Activated CD8-positive, alpha-beta memory T cell treated with anti-CD3 and anti-CD28 coated beads, Interleukin-2, amount 10 ng/mL, durations not matched to agents 7 days and 5 days (primary cell): ENCODE data around the gene CLPTM1L. TPM values are rescaled to one million over a fixed set of nuclear protein-coding genes. Genes with fewer than 3 reads are reported as not detected.

Source experiments
- ATAC-seq: fragments of 150-1000 bp; cut with Tn5 transposase; one replicate; pipeline ENCODE4 v1.10.0; 2021; ENCODE audit warnings: moderate library complexity
- CTCF ChIA-PET: fragments of 350-600 bp; sonication (Branson Sonifier 250); formaldehyde crosslinking; loops from one replicate; lab custom pipeline; 2021; ENCODE audit warnings: antibody characterized with exemption; lab: Charles Lee
- DNase-seq: peaks from one replicate; pipeline ENCODE4 v3.0.0-alpha.2; 2020
- H3K27ac Mint-ChIP-seq: one replicate; pipeline ENCODE4 v1.8.0; 2021; ENCODE audit warnings: mild to moderate bottlenecking, mixed read lengths
- H3K27me3 Mint-ChIP-seq: one replicate; pipeline ENCODE4 v1.8.0; 2021; ENCODE audit warnings: mixed read lengths
- H3K36me3 Mint-ChIP-seq: one replicate; pipeline ENCODE4 v1.8.0; 2021; ENCODE audit warnings: mild to moderate bottlenecking, mixed read lengths
- H3K4me1 Mint-ChIP-seq: one replicate; pipeline ENCODE4 v1.8.0; 2021; ENCODE audit warnings: mixed read lengths
- H3K4me3 Mint-ChIP-seq: one replicate; pipeline ENCODE4 v1.8.0; 2021; ENCODE audit warnings: mild to moderate bottlenecking, moderate library complexity, mixed read lengths
- H3K9me3 Mint-ChIP-seq: one replicate; pipeline ENCODE4 v1.8.0; 2022; ENCODE audit warnings: low read depth, mixed read lengths
- total RNA-seq, 2 experiments: library from RNA; stranded (reverse); gene quantifications; one replicate each; pipeline ENCODE4 v1.2.3, GENCODE V29; 2021

CLPTM1L gene
- total RNA-seq, 2 experiments from 2014 or later = 107 to 115 TPM

DNA sequence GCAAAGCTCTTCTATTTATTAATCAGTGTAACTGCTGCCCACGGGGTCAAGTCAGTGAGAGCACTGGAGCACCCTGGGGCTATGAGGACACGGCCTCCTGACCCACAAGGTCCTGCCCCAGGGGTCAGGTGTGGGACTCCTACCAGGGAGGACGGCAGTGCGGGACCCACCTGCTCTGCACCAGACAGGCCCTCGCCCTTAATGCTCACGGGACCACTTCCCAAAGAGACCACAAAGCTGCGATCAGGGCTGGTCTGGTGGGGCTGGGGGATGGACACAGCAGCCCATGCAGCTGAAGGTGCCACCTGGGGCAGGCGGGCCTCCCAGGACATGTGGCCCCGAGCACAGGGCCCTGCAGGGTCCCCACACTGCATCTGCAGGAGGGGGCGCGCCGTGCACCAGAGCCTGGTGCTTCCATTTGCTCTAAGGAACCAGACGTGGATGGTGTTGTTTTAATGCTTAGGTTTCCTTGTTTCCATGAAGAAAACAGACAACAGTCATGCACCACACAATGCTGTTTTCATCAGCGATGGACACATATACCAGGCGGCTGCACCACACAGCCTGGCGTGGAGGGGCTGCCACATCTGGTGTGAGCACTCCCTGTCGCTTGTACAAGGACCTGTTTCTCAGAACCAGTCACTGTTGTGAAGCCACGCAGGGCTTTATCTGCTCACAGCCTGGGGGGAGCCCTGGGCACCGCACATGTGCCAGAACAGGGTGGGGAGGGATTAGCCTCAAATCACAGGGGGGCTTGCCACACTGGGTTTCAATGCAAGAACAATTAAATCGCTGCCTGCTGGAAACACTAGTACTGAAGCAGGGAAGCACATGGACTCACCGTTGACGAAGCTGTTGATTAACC lies 22.6 kb downstream of the CLPTM1L start:
- H3K27ac Mint-ChIP-seq = no peak overlapping the region
- peaks cover 5% of the 10 kb centered on the region for H3K4me1 Mint-ChIP-seq
- DNase-seq = no peak
- no peak for ATAC-seq
- no peaks in the 10 kb centered on the region for H3K27me3 Mint-ChIP-seq
- H3K9me3 Mint-ChIP-seq = no peaks in the 10 kb centered on the region
- peaks cover 30% of the 10 kb centered on the region for H3K36me3 Mint-ChIP-seq
- CTCF ChIA-PET = no interaction called here
- H3K4me3 Mint-ChIP-seq = no peak overlapping the region

DNA sequence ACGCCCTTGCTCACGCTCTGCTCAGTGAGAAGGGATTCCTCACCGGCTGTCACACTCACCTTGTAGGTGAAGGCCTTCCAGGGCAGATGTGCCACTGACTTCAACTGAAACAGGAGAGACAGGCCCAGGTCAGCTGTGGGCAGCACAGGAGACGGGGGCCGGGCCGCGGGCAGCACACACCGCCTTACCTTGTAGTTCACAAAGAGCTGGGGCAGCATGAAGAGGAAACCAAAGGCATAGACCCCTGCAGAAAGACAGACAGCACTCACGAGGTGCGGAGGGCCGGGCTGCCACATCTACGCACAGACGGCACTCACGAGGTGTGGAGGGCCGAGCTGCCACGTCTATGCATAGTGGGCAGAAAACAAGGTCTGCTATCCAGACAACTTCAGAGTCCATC lies 23.3 kb downstream of the CLPTM1L start:
- DNase-seq (no peak), ATAC-seq (no peak)
- no peak overlapping the region for H3K27ac Mint-ChIP-seq
- H3K4me3 Mint-ChIP-seq = no peak overlapping the region
- H3K9me3 Mint-ChIP-seq = no peaks in the 10 kb centered on the region
- H3K27me3 Mint-ChIP-seq = no peaks in the 10 kb centered on the region
- CTCF ChIA-PET = no interaction called here
- peaks cover 12% of the 10 kb centered on the region for H3K4me1 Mint-ChIP-seq
- peaks cover 32% of the 10 kb centered on the region for H3K36me3 Mint-ChIP-seq

DNA sequence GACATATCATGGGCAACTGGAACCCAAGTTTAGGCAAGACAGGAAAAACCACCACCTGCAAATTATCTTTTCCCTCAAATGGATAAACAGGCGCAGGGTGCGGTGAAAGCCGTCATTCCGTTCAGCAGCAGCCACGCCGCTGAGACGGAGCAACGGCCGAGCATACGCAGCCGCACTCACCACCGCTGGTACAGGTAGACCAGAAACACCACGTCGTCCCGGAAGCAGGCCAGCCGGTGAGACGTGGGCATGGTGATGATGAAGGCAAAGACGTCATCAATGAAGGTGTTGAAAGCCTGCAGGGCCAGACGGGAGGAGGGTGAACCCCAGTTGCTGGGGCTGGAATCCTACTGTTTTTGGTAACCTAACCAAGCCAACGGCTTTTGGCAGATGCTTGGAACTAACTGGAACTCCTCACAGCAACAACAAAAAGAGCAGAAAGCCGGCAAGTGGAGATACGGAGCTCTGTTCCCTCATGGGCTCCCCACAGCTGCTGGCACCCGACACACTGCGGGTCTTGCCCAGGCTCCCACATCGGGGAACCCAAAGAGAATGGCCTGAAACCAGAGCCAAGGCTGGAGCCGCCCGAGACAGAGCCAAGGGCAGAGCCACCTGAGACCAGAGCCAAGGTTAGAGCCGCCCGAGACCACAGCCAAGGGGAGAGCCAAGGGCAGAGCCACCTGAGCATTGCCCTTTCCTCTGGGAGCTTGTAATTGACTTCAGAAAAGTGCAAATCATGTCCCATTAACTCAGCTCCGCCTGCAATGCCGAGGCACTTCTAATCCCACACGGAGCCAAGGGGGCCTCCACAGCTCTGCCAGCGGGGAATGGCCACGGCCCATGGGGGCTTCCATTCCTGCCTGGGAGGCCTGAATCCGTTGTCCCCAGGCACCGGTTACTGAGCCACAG lies 24.2 kb downstream of the CLPTM1L start:
- ATAC-seq (no peak), DNase-seq (no peak)
- peaks cover 21% of the 10 kb centered on the region for H3K4me1 Mint-ChIP-seq
- peaks cover 30% of the 10 kb centered on the region for H3K36me3 Mint-ChIP-seq
- no peaks in the 10 kb centered on the region for H3K9me3 Mint-ChIP-seq
- no peaks in the 10 kb centered on the region for H3K27me3 Mint-ChIP-seq
- H3K4me3 Mint-ChIP-seq = no peak overlapping the region
- CTCF ChIA-PET = no interaction called here
- H3K27ac Mint-ChIP-seq = peak overlapping the region; percentile 32

DNA sequence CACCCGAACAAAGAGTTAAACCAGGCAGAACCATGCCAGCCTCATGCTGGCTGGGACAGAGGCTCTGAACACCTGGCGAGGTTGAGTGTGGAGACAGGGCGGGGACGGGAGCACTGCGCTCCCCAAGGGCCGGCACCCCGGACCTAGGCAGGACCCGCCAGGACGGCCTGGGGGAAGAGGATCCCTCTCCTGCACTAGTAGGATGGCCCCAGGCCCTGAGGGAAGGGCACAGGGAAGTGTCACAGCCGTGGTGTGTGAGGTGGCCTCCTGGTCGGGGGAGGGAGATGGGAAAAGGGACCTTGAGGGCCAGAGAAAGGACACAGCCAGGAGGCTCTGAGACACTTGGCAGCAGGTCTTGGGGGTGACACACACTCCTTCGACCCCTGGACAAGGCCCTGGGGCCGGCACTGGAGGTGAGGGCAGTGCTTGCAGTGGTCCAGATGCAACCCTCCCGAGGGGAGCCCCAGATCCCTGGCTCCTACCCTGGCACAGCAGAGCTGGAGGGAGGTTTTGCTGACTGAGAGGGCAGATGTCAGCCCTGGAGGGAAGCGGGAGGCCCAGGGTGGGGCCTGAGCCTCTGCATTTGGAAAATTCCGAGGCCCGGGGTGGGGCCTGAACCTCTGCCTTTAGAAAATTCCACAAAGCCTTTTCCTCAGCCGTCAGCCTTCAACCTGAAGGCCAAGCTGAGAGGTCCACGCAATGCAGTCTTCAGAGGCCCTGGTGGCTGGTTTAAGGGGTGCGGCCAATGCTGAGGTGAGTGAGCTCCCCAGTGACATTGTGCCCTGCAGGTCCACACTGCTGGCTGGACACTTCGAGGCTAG lies 25.3 kb downstream of the CLPTM1L start:
- Mint-ChIP-seq H3K9me3 (no peaks in the 10 kb centered on the region), H3K27me3 (no peaks in the 10 kb centered on the region), H3K36me3 (peaks cover 30% of the 10 kb centered on the region), H3K4me1 (peaks cover 32% of the 10 kb centered on the region), H3K4me3 (no peak overlapping the region), H3K27ac (no peak overlapping the region)
- ATAC-seq (no peak), DNase-seq (no peak)
- CTCF ChIA-PET = no interaction called here

DNA sequence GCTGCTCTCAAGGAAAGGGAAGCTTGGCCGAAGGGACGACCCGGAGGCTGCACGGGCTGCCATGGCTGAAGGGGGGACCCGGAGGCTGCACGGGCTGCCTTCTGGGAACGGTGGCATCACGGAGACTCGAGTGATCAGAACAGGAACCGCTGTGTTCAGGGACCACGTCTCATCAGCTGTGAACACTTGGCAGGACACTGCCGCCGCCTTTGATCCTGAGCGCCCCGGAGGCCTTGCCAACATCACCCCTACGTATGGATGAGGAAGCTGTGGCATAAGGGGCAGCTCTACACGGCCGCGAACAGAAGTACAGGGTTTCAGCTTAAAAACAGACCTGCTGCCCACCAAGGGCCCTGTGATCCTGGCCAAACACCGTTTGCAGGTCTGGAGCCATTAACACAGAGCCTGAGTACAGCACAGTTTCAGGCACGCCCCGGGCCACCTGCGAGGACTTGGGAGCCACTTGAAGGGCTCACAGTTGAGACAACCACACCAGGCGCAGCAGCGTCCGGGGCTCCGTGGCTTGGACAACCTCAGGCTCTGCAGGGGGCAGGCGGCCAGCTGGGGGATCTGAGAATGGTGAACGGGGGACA lies 26.1 kb downstream of the CLPTM1L start:
- DNase-seq (no peak), ATAC-seq (no peak)
- Mint-ChIP-seq H3K27me3 (no peaks in the 10 kb centered on the region), H3K4me3 (no peak overlapping the region), H3K36me3 (peaks cover 22% of the 10 kb centered on the region), H3K27ac (no peak overlapping the region), H3K4me1 (peaks cover 41% of the 10 kb centered on the region), H3K9me3 (no peaks in the 10 kb centered on the region)
- CTCF ChIA-PET = no interaction called here

DNA sequence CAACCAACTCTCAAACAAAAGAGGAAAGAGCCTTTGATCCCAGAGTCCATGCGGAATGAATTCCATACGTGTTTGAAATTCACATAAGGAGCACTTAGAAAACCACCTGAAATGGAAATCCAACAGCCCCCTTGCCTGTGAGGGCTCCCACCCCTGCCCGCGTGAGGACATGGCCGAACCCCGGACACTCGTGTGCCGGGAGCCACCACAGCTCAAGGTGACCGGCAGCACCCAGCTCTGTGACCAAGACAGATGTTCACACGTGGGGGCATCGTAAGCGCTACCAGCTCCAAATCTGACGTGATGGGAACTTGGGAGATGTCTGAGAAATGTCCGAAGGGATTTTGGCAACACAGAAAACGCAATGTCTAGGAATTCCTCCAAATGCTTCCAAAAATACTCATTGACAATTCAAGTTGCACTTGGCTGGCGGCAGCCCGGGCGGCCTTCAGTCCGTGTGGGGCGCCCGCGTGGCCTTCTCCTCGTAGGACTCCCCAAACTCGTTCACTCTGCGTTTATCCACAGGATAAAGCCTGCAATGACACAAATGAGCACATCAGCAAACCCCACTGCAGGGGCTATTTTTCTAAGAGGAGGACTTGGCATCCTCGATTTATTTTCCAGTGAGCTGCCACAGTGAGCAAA lies 26.9 kb downstream of the CLPTM1L start:
- Mint-ChIP-seq H3K4me3 (no peak overlapping the region), H3K36me3 (peaks cover 22% of the 10 kb centered on the region), H3K27ac (no peak overlapping the region), H3K4me1 (peaks cover 48% of the 10 kb centered on the region), H3K9me3 (no peaks in the 10 kb centered on the region), H3K27me3 (no peaks in the 10 kb centered on the region)
- CTCF ChIA-PET = no interaction called here
- no peak for DNase-seq
- ATAC-seq = no peak

DNA sequence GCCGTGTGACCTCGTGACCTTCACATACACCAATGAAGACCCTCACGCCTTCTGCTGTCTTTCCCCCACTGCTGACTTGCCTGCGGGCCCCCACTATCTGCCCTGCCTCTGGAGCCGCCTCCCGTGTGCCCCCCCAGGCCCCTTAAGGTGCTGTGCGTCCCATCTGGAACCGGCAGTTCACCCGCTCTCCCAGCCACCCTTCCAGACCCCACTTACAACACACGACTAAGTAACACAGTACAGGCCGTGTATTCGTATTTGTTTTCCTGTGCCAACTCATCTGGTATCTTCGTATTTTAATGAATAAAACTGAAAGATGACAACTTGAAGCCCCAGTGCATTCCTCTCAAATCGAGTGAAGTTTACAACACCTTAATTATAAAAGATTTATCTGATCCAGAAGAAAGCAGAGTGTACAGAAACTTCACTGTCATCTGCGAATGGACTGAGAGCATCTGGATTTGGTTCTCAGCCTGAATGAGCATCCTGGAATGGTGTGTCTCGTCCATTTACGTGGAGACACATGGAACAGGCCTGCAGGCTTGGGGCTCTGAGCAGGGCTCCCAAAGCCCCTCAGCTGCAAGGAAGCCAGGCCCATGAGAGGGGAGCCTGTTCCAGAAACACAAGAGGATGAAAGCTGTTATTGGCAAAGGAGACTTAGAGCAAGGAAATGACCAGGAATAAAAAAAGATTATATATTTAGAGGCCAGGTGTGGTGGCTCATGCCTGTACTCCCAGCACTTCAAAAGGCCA lies 28.1 kb downstream of the CLPTM1L start:
- H3K27ac Mint-ChIP-seq = peak overlapping the region; percentile 90
- peaks cover 60% of the 10 kb centered on the region for H3K4me1 Mint-ChIP-seq
- H3K9me3 Mint-ChIP-seq = no peaks in the 10 kb centered on the region
- no peak for DNase-seq
- H3K27me3 Mint-ChIP-seq = peaks cover 1% of the 10 kb centered on the region
- ATAC-seq = peak; percentile 2
- CTCF ChIA-PET = interaction anchor here (0.9 kb wide), 1 partner anchor 11 kb away, joined by 3 read pairs; no protein-coding TSS in a partner anchor
- H3K36me3 Mint-ChIP-seq = peaks cover 24% of the 10 kb centered on the region
- peak overlapping the region; percentile 44 for H3K4me3 Mint-ChIP-seq

DNA sequence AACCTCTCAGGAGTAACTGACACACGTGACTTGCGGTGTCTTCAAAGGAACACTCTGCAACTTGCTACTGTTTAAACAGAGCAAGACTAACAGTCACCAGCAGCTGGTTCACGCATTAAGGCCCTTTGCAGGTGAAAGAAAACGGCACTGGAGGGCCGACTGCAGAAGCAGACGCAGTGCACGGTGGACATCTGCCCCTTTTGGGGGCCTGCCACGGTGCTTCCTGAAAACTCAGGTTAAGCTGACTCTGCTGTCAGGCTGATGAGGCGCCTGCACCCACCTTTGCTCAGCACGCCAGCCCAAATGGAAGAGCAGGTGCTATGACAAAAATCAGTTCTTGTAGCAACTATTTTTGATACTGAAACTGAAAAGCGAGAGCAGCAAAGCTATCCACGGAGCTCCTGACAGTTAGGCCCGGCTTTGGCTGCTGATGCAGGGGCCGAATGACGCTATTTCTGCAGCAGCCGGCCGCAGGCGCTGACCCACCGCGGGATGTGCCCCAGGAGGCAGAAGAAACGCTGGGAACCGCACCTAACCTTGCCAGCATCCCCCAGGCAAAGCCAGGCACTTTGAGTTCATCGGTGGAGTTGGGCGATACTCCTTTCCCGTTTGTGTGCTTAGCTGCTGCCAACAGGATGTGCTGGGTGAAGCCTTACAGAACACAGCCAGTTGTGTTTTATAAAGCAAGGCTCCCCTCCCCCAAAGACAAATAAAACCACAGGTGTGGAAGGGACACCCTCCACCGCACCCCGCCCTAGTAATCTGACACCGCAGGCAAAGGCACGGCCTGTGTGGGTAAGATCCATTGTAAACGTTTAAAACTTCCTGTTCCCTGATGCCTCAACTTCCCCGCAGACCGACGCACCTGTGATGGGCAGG lies 29.0 kb downstream of the CLPTM1L start:
- Mint-ChIP-seq H3K27me3 (peaks cover 7% of the 10 kb centered on the region), H3K27ac (peak overlapping the region; percentile 90)
- CTCF ChIA-PET = interaction anchor here (0.9 to 1.6 kb wide), 4 partner anchors 12 to 329 kb away, joined by 3 to 6 read pairs (median 3); no protein-coding TSS in a partner anchor

DNA sequence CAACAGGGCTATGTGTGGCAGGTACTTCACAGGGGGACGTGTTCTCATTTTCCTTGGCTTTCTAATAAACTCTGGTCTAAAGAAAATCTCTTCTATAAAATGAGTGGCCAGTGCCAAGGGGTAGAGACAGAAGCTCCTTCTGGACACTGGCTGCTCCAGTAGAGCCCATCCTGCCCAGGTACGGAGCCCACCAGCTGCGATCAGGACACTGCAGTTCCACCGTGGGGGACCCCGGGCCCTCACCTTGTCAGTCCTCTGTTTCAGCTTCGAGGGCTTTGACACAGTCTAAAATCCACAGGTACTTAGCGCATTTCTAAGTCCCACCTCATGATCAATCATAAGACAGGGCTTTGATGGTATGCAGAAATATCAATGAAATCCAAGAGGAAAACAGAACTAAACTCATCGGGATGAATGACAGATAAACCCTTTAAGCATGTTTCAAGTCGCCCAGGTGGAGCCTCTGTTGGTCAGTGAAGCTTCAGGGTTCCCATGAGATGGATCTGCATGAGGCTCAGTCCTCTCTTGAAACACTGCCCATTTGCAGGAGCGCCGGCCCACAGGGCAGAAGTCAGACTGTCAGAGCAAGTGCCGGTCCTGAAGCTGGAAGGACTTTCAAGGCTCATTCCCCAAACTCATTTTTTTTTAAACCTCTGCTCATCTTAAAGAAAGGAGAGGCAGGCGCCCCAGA lies 29.7 kb downstream of the CLPTM1L start:
- DNase-seq = no peak
- peaks cover 30% of the 10 kb centered on the region for H3K36me3 Mint-ChIP-seq
- ATAC-seq = peak; percentile 1
- peak overlapping the region; percentile 44 for H3K4me3 Mint-ChIP-seq
- peaks cover 13% of the 10 kb centered on the region for H3K27me3 Mint-ChIP-seq
- H3K9me3 Mint-ChIP-seq = peaks cover 7% of the 10 kb centered on the region
- H3K4me1 Mint-ChIP-seq = peaks cover 66% of the 10 kb centered on the region
- CTCF ChIA-PET = interaction anchor here (0.9 to 1.6 kb wide), 4 partner anchors 14 to 330 kb away, joined by 3 to 6 read pairs (median 3); no protein-coding TSS in a partner anchor
- peak overlapping the region; percentile 90 for H3K27ac Mint-ChIP-seq

More for the DNA sequence above, 29.0 kb downstream of the CLPTM1L start:
- Mint-ChIP-seq H3K9me3 (peaks cover 3% of the 10 kb centered on the region), H3K4me3 (peak overlapping the region; percentile 44), H3K36me3 (peaks cover 29% of the 10 kb centered on the region), H3K4me1 (peaks cover 66% of the 10 kb centered on the region)
- DNase-seq = peak; percentile 80
- peak; percentile 42 for ATAC-seq

DNA sequence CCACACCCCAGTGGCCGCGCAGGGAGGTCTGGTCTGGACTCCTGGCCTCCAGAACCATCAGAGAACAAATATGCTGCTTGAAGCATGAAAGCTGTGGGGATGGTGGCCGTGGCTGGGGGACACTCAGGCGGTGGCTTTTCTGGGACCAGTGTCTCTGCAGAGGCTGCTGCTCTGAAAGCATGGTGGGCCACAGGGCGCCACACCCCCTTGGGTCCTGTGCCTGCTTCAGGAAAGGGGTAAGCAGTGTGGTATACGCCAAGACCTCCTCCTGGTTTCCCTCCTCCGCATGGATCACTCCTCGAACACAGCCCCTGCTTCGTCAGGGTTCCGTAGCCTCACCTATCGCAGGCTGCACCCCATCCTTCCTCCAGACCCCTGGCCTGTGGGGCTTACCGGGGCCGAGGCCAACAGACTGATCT lies 30.3 kb downstream of the CLPTM1L start:
- Mint-ChIP-seq H3K27ac (peak overlapping the region; percentile 90), H3K4me1 (peaks cover 66% of the 10 kb centered on the region), H3K9me3 (peaks cover 9% of the 10 kb centered on the region), H3K36me3 (peaks cover 31% of the 10 kb centered on the region), H3K4me3 (no peak overlapping the region), H3K27me3 (peaks cover 16% of the 10 kb centered on the region)
- no peak for DNase-seq
- CTCF ChIA-PET = interaction anchor here (0.9 to 1.6 kb wide), 2 partner anchors 14 to 66 kb away, joined by 3 to 6 read pairs; no protein-coding TSS in a partner anchor
- ATAC-seq = no peak
